ENCODE results near the gene MCF2L2. TPM values are rescaled to one million over a fixed set of nuclear protein-coding genes. Genes with fewer than 3 reads are reported as not detected.

The MCF2L2 gene
- total RNA-seq, 1 donor from 2014 or later, result 2.7 TPM

DNA sequence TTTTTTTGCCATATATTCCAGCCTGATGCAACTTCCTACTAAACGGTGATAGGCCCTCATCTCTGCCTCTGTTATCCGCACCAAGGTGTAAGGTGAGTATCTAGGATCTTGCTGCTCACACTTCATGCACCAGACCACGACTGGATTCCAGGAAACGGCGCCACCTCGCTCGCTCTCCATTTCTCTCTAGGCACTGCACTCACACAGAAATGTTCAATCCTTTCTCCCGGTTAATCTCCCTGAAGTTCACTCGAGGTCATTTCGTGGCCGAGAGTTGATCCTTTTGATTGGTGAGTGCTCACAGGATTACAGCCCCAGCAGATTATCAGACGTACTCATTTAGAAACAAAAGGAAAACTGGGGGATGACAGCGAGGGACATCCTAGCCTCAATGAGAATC, 28.1 kb downstream of the MCF2L2 start:
- H3K27ac Mint-ChIP-seq, result no peak overlapping the region
- H3K27me3 Mint-ChIP-seq, result no peaks in the 10 kb centered on the region
- no peaks in the 10 kb centered on the region for H3K36me3 Mint-ChIP-seq
- H3K9me3 Mint-ChIP-seq, result no peaks in the 10 kb centered on the region
- H3K4me1 Mint-ChIP-seq (ENCODE audit: unreplicated experiment), result peaks cover 6% of the 10 kb centered on the region
- H3K4me3 Mint-ChIP-seq, result no peak overlapping the region
- TF ChIP-seq, protein P1, sequence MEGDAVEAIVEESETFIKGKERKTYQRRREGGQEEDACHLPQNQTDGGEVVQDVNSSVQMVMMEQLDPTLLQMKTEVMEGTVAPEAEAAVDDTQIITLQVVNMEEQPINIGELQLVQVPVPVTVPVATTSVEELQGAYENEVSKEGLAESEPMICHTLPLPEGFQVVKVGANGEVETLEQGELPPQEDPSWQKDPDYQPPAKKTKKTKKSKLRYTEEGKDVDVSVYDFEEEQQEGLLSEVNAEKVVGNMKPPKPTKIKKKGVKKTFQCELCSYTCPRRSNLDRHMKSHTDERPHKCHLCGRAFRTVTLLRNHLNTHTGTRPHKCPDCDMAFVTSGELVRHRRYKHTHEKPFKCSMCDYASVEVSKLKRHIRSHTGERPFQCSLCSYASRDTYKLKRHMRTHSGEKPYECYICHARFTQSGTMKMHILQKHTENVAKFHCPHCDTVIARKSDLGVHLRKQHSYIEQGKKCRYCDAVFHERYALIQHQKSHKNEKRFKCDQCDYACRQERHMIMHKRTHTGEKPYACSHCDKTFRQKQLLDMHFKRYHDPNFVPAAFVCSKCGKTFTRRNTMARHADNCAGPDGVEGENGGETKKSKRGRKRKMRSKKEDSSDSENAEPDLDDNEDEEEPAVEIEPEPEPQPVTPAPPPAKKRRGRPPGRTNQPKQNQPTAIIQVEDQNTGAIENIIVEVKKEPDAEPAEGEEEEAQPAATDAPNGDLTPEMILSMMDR (conservative IDR thresholded peaks at IDR 0.05), result no peak
- DNase-seq (ENCODE audit: extremely low spot score, unreplicated experiment), result no peak

DNA sequence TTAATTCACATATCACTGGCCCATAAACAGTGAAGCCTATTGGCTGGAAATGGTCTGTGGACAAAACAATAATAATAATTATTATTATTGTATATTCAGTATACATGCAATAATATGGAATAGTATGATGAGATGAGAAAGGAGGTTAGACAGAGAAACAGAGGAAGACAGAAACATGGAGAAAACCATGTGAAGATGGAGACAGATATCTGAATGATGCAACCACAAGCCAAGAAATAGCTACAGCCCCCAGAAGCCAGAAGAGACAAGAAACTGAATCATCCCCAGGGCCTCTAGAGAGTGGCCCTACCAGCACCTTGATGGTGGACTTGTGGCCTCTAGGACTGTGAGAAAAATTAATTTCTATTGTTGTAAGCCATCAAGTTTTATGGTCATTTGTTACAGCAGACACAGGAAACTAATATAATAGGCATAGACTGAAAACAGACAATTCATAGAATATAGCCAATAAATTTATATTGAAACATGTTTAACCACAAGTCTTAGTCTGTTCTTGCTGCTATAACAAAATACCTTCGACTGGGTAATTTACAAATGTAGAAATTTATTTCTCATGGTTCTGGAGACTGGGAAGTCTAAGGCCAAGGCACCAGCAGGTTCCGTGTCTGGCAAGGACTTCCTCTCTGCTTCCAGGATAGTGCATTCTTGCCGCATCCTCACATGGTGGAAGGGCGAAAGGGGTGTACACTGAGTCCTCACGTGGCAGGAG, 31.6 kb downstream of the MCF2L2 start:
- TF ChIP-seq, protein P1 (conservative IDR thresholded peaks at IDR 0.05), result no peak
- Mint-ChIP-seq H3K36me3 (no peaks in the 10 kb centered on the region), H3K9me3 (no peaks in the 10 kb centered on the region), H3K27ac (no peak overlapping the region), H3K4me1 (ENCODE audit: unreplicated experiment) (peaks cover 19% of the 10 kb centered on the region), H3K27me3 (no peaks in the 10 kb centered on the region), H3K4me3 (no peak overlapping the region)
- no peak for DNase-seq (ENCODE audit: extremely low spot score, unreplicated experiment)

DNA sequence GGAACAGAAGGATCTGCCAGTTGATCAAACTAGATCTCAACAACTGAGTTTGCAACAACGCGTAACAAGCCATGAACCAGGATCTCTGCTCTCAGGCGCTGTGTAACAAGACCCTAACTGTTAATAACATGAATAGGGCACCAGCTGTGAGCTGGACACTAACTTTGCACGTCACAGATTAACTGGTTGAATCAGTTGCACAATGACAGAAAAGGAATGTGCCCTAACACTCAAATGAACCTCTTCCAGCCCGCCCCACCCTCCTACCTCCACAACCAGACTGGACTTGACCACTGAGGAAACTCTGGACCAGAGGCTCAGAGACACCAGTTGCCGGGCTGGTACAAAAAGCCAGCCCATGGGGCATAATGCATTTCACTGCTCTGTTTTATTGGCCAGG, 34.3 kb downstream of the MCF2L2 start:
- Mint-ChIP-seq H3K9me3 (no peaks in the 10 kb centered on the region), H3K4me1 (ENCODE audit: unreplicated experiment) (peaks cover 16% of the 10 kb centered on the region), H3K4me3 (no peak overlapping the region), H3K27me3 (no peaks in the 10 kb centered on the region), H3K36me3 (no peaks in the 10 kb centered on the region), H3K27ac (no peak overlapping the region)
- TF ChIP-seq, protein P1 (conservative IDR thresholded peaks at IDR 0.05), result no peak
- DNase-seq (ENCODE audit: extremely low spot score, unreplicated experiment), result no peak

DNA sequence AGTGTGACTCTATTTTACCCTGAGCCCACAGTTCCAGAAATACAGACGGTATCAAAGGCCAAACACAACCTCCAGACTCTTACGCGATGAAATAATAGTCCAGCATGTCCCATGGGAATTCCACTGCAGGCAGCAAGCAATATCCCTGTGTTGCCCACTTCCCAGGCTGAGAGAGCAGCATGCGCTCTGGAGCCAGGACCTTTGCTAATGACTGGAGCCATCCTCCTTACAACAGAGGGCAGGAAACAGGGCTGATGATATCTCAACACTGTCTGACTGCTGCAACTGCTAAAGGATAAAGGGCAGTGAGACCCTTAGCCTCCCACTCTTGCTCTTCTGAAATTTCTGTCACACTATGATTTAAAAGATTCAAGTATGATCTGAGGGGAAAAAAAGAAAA, 34.8 kb downstream of the MCF2L2 start:
- H3K4me1 Mint-ChIP-seq (ENCODE audit: unreplicated experiment), result peaks cover 16% of the 10 kb centered on the region
- no peak for DNase-seq (ENCODE audit: extremely low spot score, unreplicated experiment)
- peak overlapping the region; percentile 17 for H3K4me3 Mint-ChIP-seq
- no peaks in the 10 kb centered on the region for H3K9me3 Mint-ChIP-seq
- H3K27me3 Mint-ChIP-seq, result no peaks in the 10 kb centered on the region
- no peak overlapping the region for H3K27ac Mint-ChIP-seq
- no peaks in the 10 kb centered on the region for H3K36me3 Mint-ChIP-seq
- TF ChIP-seq, protein P1 (conservative IDR thresholded peaks at IDR 0.05), result no peak

DNA sequence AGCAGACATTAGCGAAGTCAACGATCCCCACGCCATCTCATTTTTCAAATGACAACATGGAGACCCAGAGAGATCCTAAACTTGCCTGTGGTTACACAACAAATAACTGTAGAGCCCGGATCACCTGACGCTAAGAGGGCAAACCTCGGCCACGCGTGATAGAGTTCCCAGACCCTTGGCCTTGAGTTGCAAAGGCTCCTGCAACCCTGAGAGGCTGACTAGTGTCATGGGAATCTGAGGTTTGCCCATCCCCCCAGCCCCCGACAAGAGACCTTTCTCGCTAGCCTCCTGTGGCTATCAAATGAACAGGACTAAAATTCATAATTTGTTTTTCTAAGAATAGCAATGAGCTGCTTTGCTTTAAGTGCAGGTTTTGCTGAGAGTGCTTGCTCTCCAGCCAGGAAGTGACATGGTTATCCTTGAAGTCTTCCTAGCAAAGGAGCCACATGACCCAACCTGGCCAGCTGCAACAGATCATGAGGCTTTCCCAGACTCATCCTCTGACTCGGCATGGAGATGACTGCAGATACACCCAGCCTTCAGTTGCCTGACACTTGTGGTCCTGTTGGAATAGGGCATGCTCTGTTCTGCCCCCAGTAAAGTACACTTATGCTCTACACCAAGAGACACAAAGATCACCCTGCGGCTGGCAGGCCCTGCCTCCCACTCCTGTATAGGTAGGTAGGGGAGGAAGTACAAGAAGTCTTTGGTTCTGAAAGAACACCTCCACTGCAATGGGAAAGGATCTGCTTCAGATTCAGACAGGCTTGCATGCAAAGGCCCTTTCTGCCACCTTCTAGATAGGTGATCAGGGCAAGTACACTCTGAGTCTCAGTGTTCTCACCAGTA, 36.0 kb downstream of the MCF2L2 start:
- Mint-ChIP-seq H3K9me3 (no peaks in the 10 kb centered on the region), H3K4me3 (no peak overlapping the region), H3K27me3 (no peaks in the 10 kb centered on the region), H3K36me3 (no peaks in the 10 kb centered on the region), H3K4me1 (ENCODE audit: unreplicated experiment) (peaks cover 16% of the 10 kb centered on the region), H3K27ac (no peak overlapping the region)
- TF ChIP-seq, protein P1 (conservative IDR thresholded peaks at IDR 0.05), result no peak
- no peak for DNase-seq (ENCODE audit: extremely low spot score, unreplicated experiment)

Data from type B pancreatic cell (in vitro differentiated cells).